COLO668 (cell line): ENCODE results near the gene HRH2.
"Not testable (repeated sequence)": the region's sequence is repeated elsewhere in the genome, so short reads cannot be mapped to it uniquely, and the experiment has no call there.

Experiments
- DNase-seq: peaks from one replicate; lab custom pipeline; 2025; ENCODE audit not compliant: unreplicated experiment; lab: John Stamatoyannopoulos, UW

Gene HRH2

GRCh38 chr5:175657593-175658271 is at the start of gene HRH2:
Gene HRH2, plus strand, starts transcription at chr5:175658071. Its CDS starts 25,163 bp downstream, at chr5:175683234.
- peak; percentile 1 for DNase-seq

- no peak for DNase-seq
These were observed 48.3 kb upstream of the HRH2 start for GRCh38 chr5:175609526-175609925.

- no peak for DNase-seq
These were observed 47.5 kb upstream of the HRH2 start for GRCh38 chr5:175610381-175610780.

GRCh38 chr5:175610898-175611297 is 47.0 kb upstream of the HRH2 start:
- DNase-seq: no peak

GRCh38 chr5:175614223-175614815 is 43.6 kb upstream of the HRH2 start:
- DNase-seq: no peak

- DNase-seq: no peak
These were observed 43.0 kb upstream of the HRH2 start for GRCh38 chr5:175614861-175615260.

- DNase-seq: no peak
These were observed 41.8 kb upstream of the HRH2 start for GRCh38 chr5:175616083-175616482.

- DNase-seq: not testable (repeated sequence)
These were observed 41.3 kb upstream of the HRH2 start for GRCh38 chr5:175616527-175616926.

- no peak for DNase-seq
These were observed 40.4 kb upstream of the HRH2 start for GRCh38 chr5:175617447-175617846.

GRCh38 chr5:175620527-175620926 is 37.3 kb upstream of the HRH2 start:
- DNase-seq: no peak

GRCh38 chr5:175621971-175622370 is 35.9 kb upstream of the HRH2 start:
- no peak for DNase-seq

- no peak for DNase-seq
These were observed 34.8 kb upstream of the HRH2 start for GRCh38 chr5:175623088-175623487.

GRCh38 chr5:175624316-175624715 is 33.6 kb upstream of the HRH2 start:
- no peak for DNase-seq

- DNase-seq: no peak
These were observed 30.9 kb upstream of the HRH2 start for GRCh38 chr5:175627005-175627404.

- no peak for DNase-seq
These were observed 30.1 kb upstream of the HRH2 start for GRCh38 chr5:175627739-175628138.

GRCh38 chr5:175628668-175629067 is 29.2 kb upstream of the HRH2 start:
- no peak for DNase-seq

GRCh38 chr5:175629261-175629660 is 28.6 kb upstream of the HRH2 start:
- DNase-seq: no peak

GRCh38 chr5:175629793-175630192 is 28.1 kb upstream of the HRH2 start:
- DNase-seq: no peak

GRCh38 chr5:175635854-175636584 is 21.9 kb upstream of the HRH2 start:
- no peak for DNase-seq

- DNase-seq: no peak
These were observed 19.6 kb upstream of the HRH2 start for GRCh38 chr5:175638305-175638704.

GRCh38 chr5:175640106-175640775 is 17.6 kb upstream of the HRH2 start:
- DNase-seq: no peak

- no peak for DNase-seq
These were observed 14.9 kb upstream of the HRH2 start for GRCh38 chr5:175642998-175643397.
